ENCODE measurements around the gene FNTB. TPM values are rescaled to one million over a fixed set of nuclear protein-coding genes. Genes with fewer than 3 reads are reported as not detected.
A peak's percentile ranks its signal among the peaks of the same experiment; 100 is the strongest.

FNTB gene
- total RNA-seq, 4 donors from 2014 or later: 11.9 to 25.6 (median 17.6) TPM

GRCh38 chr14:64973026-64973442 is 13.7 kb upstream of the FNTB start:
- Histone ChIP-seq H3K9me3 (no peaks in the 10 kb centered on the region), H3K4me3 (peak overlapping the region in 1 of 4 donors; percentile 91), H3K27ac (peak overlapping the region in 2 of 4 donors; percentile 67 to 72), H3K36me3 (no peaks in the 10 kb centered on the region), H3K27me3 (no peaks in the 10 kb centered on the region), H3K4me1 (peaks cover 0 to 11% (median 4%) of the 10 kb centered on the region in 4 donors)
- DNase-seq: peak in 1 of 3 donors; percentile 44
- no peak for TF ChIP-seq CTCF (IDR thresholded peaks at IDR 0.05)
- TF ChIP-seq POLR2A (IDR thresholded peaks at IDR 0.05): no peak

GRCh38 chr14:64973826-64974225 is 12.9 kb upstream of the FNTB start:
- no peak overlapping the region for H3K27ac ChIP-seq
- H3K27me3 ChIP-seq: no peaks in the 10 kb centered on the region
- TF ChIP-seq CTCF (IDR thresholded peaks at IDR 0.05): no peak
- no peak for TF ChIP-seq POLR2A (IDR thresholded peaks at IDR 0.05)
- DNase-seq: peak in 1 of 3 donors; percentile 29
- no peaks in the 10 kb centered on the region for H3K9me3 ChIP-seq
- H3K36me3 ChIP-seq: no peaks in the 10 kb centered on the region
- no peak overlapping the region for H3K4me3 ChIP-seq
- H3K4me1 ChIP-seq: peaks cover 0 to 11% (median 4%) of the 10 kb centered on the region in 4 donors

GRCh38 chr14:64974563-64974962 is 12.1 kb upstream of the FNTB start:
- no peaks in the 10 kb centered on the region for H3K36me3 ChIP-seq
- H3K27me3 ChIP-seq: no peaks in the 10 kb centered on the region
- H3K4me1 ChIP-seq: peaks cover 0 to 11% (median 4%) of the 10 kb centered on the region in 4 donors
- TF ChIP-seq POLR2A (IDR thresholded peaks at IDR 0.05) (no peak), CTCF (IDR thresholded peaks at IDR 0.05) (no peak)
- no peak overlapping the region for H3K27ac ChIP-seq
- DNase-seq: peak in 1 of 3 donors; percentile 34
- H3K9me3 ChIP-seq: no peaks in the 10 kb centered on the region
- no peak overlapping the region for H3K4me3 ChIP-seq

GRCh38 chr14:64979336-64980074 is 7.2 kb upstream of the FNTB start:
- Histone ChIP-seq H3K36me3 (no peaks in the 10 kb centered on the region), H3K27me3 (no peaks in the 10 kb centered on the region), H3K27ac (no peak overlapping the region), H3K4me1 (no peaks in the 10 kb centered on the region), H3K9me3 (no peaks in the 10 kb centered on the region), H3K4me3 (no peak overlapping the region)
- TF ChIP-seq POLR2A (IDR thresholded peaks at IDR 0.05): no peak
- TF ChIP-seq CTCF (IDR thresholded peaks at IDR 0.05): no peak
- no peak for DNase-seq

- Histone ChIP-seq H3K9me3 (no peaks in the 10 kb centered on the region), H3K27ac (no peak overlapping the region), H3K4me3 (no peak overlapping the region), H3K36me3 (no peaks in the 10 kb centered on the region), H3K4me1 (peaks cover 0 to 10% (median 2%) of the 10 kb centered on the region in 4 donors), H3K27me3 (no peaks in the 10 kb centered on the region)
- DNase-seq: no peak
- TF ChIP-seq CTCF (IDR thresholded peaks at IDR 0.05): peak; percentile 57 to 73 (median 62)
- no peak for TF ChIP-seq POLR2A (IDR thresholded peaks at IDR 0.05)
Observed at GRCh38 chr14:64983439-64984310, 3.0 kb upstream of the FNTB start.
